H1 (cell line): Measurements from ENCODE around the gene GEMIN7. TPM values are rescaled to one million over a fixed set of nuclear protein-coding genes. Genes with fewer than 3 reads are reported as not detected.

Experiments
- CBX5 ChIP-seq: fragments of 300-800, 300-1000 bp; sonication (generic); IDR thresholded peaks from 2 replicates; pipeline ENCODE4 v1.7.1; 2016; ENCODE audit warnings: antibody characterized with exemption, low read length, low read depth
- CHD7 ChIP-seq: fragments of 300-600 bp; sonication (generic); IDR thresholded peaks from 2 replicates; pipeline ENCODE4 v1.7.1; 2012; ENCODE audit warnings: low read length, moderate library complexity, mild to moderate bottlenecking, inconsistent platforms; ENCODE audit not compliant: insufficient replicate concordance
- KDM4A ChIP-seq: IDR thresholded peaks from one replicate; pipeline ENCODE4 v1.7.1; 2012; ENCODE audit warnings: low read depth, mild to moderate bottlenecking, moderate library complexity, low read length, inconsistent platforms; ENCODE audit not compliant: severe bottlenecking
- KDM5A ChIP-seq: fragments of 200-600 bp; IDR thresholded peaks from 2 replicates; pipeline ENCODE4 v1.7.1; 2012; ENCODE audit warnings: mild to moderate bottlenecking, low read length, inconsistent platforms, mixed read lengths
- SIN3A ChIP-seq, 2 experiments: IDR thresholded peaks in 1 of 2; conservative IDR thresholded peaks in 1 of 2; 2 replicates each; pipeline ENCODE4 v1.6.1; 2011 to 2012; ENCODE audit warnings: low read length in 2 of 2, improper control_type of control experiment in 1 of 2, low read depth in 1 of 2, mild to moderate bottlenecking in 1 of 2
- SIRT6 ChIP-seq: IDR thresholded peaks from one replicate; pipeline ENCODE4 v1.7.1; 2012; ENCODE audit warnings: low read length, inconsistent platforms
- TEAD4 ChIP-seq: IDR thresholded peaks from 2 replicates; pipeline ENCODE4 v1.6.1; 2012; ENCODE audit warnings: low read depth, low read length, inconsistent platforms, mixed read lengths
- ZNF274 ChIP-seq: IDR thresholded peaks from 2 replicates; pipeline ENCODE4 v1.7.0; 2012; ENCODE audit warnings: low read length, borderline replicate concordance; ENCODE audit errors: extremely low read depth
- polyA plus RNA-seq, 7 experiments: library from polyadenylated mRNA; depleted of rRNA in 3 of 7; stranded (reverse) in 5 of 7; unstranded in 2 of 7; fragments of >200 nt in 5 of 7; fragments of 200-250 nt in 2 of 7; gene quantifications; 1 replicate in 5 of 7; 2 replicates in 1 of 7; 4 replicates in 1 of 7; pipeline versions ENCODE4 v1.2.1 to v1.2.3, GENCODE V29; 2011 to 2013; ENCODE audit warnings: missing spikeins in 2 of 7, mixed read lengths in 2 of 7
- total RNA-seq: library from RNA; stranded (reverse); fragmentation: NEBNext Ultra II Directional; extraction: Animal tissue kit (Norgen Biotek cat#: 25700); gene quantifications from 2 replicates; pipeline ENCODE4 v1.2.1, GENCODE V29; 2021
- TF ChIP-seq, protein P1 (sequence below), 3 experiments: IDR thresholded peaks; 1 replicate in 2 of 3; 2 replicates in 1 of 3; pipeline versions ENCODE4 v1.5.1 to v1.6.1; 2011; ENCODE audit warnings: low read length in 3 of 3, mild to moderate bottlenecking in 3 of 3, inconsistent platforms in 2 of 3, low read depth in 1 of 3, moderate library complexity in 1 of 3; ENCODE audit not compliant: insufficient read depth in 1 of 3; ENCODE audit errors: control extremely low read depth in 1 of 3

GEMIN7 gene
- total and polyA plus RNA-seq, 2 of the 8 experiments (the other 6 are each of a cell fraction or from before 2014, with no cell fraction given), result 48.0 to 91.6 TPM

- no peak for TF ChIP-seq CHD7
- TF ChIP-seq SIRT6, result no peak
- TF ChIP-seq ZNF274, result no peak
- no peak for TF ChIP-seq SIN3A (conservative IDR thresholded peaks at IDR 0.05 in 1 of 2, IDR thresholded peaks at IDR 0.05 in 1 of 2; ENCODE audit: low read depth in 1 of 2, low read length in 2 of 2)
- TF ChIP-seq, protein P1, sequence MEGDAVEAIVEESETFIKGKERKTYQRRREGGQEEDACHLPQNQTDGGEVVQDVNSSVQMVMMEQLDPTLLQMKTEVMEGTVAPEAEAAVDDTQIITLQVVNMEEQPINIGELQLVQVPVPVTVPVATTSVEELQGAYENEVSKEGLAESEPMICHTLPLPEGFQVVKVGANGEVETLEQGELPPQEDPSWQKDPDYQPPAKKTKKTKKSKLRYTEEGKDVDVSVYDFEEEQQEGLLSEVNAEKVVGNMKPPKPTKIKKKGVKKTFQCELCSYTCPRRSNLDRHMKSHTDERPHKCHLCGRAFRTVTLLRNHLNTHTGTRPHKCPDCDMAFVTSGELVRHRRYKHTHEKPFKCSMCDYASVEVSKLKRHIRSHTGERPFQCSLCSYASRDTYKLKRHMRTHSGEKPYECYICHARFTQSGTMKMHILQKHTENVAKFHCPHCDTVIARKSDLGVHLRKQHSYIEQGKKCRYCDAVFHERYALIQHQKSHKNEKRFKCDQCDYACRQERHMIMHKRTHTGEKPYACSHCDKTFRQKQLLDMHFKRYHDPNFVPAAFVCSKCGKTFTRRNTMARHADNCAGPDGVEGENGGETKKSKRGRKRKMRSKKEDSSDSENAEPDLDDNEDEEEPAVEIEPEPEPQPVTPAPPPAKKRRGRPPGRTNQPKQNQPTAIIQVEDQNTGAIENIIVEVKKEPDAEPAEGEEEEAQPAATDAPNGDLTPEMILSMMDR (IDR thresholded peaks at IDR 0.05; ENCODE audit: control extremely low read depth in 1 of 3, insufficient read depth in 1 of 3, low read depth in 1 of 3, low read length in 3 of 3), result no peak
- TF ChIP-seq CBX5, result no peak
- TF ChIP-seq TEAD4, result no peak
- no peak for TF ChIP-seq KDM5A
- TF ChIP-seq KDM4A, result no peak
Observed at GRCh38 chr19:45068041-45068440, 11.0 kb upstream of the GEMIN7 start (continued).
